ENCODE results near the gene CARD8.

Gene CARD8

DNA sequence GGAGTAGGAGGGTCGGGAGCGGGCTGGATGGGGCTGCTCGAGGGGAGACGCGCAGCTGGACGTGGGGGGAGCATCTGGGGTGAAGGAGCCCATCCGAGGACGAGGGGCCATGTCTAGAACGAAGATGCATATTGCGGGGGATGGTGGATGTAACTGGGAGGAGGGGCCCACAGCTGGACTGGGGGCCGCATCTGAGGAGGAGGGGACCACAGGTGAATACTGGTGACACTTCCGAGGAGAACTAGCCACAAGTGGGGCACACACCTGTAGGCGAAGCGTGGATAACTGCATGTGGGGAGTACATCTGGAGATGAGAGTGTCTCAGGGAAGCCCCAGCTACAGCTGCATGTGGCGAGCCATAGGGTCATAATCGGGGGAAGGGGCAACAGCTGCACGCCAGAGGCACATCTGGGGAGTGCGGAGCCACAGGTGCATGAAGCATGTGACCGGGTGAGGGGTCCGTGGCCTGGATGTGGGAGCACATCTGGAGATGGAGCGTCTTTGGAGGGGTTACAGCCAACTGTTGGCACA, 84.8 kb downstream of the CARD8 start:
- no peak for DNase-seq (ENCODE audit: low spot score)

DNA sequence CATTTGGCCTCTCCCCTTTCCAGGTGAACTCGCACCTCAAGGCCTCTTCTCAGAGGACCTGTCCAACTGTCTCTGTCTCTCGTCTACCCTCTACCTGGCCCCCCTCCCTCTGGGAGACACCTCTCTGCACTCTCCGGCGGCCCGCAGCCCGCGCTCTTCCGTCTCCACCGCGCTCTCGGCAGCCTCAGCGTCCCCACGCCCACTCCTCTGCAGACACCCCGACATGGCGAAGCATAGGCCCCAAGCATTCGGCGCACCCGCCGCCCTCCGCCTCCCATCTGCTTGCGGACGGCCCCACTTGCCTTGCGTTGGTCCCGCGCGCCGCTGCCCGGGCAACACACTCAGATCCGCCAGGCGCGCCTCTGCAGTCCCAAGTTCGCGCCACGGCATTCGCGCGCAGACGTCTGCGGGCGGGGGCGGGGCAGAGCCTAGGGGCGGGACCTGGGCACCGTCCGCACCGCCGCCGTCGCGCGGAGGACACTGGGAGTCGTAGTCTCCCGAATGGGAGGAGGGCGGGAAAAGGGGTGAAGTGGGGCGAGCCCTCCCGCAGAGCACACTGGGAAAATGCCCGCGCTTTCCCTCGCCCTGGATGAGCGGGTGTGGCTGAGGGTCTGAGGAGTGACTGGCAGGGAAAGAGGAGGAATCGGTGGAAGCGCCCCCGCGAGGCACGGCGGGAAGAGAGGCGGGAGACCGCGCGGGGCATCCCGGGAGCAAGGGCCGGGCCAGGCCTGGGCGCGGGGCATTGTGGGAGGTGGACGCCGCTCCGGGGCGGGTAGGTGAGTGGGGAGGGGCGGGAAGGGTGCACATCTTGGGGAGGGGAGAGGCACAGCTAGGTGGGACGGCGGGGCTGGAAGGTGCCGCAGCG, 85.5 kb downstream of the CARD8 start, which contains the start of the genes LIG1 and ZSWIM9:
Gene LIG1 (minus strand): TSS at position 406 of the 865 bp plus-strand sequence. CDS start 4,778 bp downstream, outside the sequence.
Gene ZSWIM9 (plus strand): TSS at position 742 of the 865 bp plus-strand sequence. CDS start 1,123 bp downstream, outside the sequence.
- peak; percentile 98 for DNase-seq (ENCODE audit: low spot score)

DNA sequence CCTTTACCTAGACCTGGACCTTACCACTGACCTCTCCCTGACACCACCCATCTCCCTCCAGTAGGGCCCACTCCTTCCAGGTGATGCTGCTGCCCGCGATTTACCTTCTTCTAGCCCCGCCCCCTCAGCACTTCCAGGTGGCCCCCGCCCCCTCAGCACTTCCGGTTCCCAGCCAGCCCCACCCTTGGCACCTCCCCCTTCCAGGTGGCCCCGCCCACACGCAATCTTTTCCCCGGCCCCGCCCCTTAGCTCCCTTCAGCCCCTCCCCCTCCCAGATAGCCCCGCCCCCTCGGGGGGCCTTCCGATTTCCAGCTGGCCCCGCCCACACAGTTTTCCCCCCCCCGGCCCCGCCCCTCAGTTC, 86.2 kb downstream of the CARD8 start:
- DNase-seq (ENCODE audit: low spot score), result peak; percentile 78

DNA sequence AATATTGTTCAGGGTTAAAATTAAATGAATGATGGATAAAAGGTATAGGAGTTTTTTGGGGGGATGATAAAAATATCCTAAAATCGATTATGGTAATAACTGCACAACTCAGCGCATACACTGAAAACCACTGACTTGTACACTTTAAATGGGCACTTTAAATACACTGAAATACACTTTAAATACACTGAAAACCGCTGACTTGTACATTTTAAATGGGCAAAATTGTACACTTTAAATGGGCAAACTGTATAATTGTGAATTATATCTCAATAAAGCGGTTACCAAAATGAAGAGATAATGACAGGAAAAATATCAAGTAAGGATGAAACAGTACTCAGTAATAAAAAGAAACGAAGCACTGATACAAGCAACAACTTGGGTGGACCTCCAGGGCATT, 87.0 kb downstream of the CARD8 start:
- DNase-seq (ENCODE audit: low spot score), result no peak

DNA sequence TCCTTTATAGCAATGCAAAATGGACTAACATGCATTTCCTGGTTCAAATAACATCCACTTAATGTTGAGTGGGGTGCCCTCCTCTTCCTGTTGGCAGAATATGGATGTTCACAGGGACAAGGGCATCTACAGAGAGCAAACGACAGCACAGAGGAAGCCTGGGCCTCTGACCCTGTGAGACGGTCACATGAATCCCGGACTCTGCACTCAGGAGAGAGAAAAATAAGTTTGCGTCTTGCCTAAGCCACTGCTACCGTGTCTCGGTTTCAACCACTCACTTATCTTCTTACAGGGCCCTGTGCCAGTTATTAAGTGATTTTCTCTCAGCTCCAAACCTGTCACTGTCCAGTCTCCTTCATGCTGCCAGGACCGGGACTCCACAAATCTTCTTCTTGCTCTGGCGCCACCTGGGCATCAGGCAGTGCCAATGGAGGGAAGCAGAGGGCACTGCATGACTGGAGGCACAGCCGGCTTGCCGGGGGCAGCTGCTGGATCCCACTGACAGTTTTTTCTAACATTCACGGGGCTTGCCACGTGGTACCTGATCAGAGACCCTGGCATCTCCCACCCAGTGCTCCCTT, 97.4 kb downstream of the CARD8 start:
- no peak for DNase-seq (ENCODE audit: low spot score)
